Iris pigment epithelial cell (primary cell): ENCODE data around the gene CTNNBL1.
"Not testable (repeated sequence)": the region's sequence is repeated elsewhere in the genome, so short reads cannot be mapped to it uniquely, and the experiment has no call there.

Experiments used
- DNase-seq: peaks from one replicate; pipeline ENCODE4 v3.0.0-alpha.2; 2011; ENCODE audit warnings: low read depth

Gene CTNNBL1, protein sequence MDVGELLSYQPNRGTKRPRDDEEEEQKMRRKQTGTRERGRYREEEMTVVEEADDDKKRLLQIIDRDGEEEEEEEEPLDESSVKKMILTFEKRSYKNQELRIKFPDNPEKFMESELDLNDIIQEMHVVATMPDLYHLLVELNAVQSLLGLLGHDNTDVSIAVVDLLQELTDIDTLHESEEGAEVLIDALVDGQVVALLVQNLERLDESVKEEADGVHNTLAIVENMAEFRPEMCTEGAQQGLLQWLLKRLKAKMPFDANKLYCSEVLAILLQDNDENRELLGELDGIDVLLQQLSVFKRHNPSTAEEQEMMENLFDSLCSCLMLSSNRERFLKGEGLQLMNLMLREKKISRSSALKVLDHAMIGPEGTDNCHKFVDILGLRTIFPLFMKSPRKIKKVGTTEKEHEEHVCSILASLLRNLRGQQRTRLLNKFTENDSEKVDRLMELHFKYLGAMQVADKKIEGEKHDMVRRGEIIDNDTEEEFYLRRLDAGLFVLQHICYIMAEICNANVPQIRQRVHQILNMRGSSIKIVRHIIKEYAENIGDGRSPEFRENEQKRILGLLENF

DNA sequence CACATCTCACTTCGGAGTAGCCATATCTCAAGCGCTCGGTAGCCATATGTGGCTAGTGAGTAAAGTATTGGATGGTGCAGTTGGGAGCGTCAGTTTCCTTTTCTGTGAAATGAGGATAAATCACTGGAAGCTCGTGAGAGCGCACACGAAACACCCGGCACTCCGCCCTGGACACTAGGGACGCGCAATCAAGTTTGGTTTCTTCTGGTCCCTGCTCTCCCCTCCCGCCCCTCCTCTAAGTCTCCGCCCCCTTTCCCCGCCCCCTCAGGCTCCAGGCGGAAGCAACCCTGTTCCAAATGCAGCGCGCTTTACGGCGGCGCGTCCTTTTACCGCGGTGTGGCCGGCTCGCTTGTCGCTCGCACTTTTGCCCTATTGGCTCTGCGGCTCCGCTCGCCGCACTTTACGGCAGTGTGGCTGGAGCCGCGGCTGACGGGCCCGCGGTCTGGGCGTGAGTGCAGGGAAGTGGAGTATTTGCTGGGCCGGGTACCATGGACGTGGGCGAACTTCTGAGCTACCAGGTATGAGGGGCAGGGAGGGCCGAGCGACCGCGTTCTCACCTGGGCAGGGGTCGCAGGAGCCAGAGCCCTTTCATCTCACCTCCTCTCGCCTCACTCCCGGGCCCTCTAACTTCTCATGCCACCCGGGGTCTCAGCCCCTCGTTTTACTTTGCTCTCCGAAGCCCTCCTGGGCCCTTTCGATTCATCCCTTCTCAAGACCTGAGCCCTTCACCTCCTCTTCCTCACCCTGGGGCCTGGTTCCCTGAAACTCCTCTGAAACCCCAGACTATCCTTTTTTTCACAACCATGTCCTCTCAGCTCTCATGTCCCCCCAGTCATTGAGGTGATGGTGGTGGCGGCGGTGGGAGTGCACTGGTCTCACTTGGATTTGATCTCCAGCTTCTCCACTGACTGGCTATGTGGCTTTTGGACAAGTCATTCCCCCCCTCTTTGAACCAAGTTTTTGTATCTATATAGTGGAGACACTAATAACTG, at the start of gene CTNNBL1:
Gene CTNNBL1, plus strand, starts transcription at position 396 of the 992 bp plus-strand sequence. Its CDS starts 93 bp downstream, at position 489.
- peak; percentile 97 for DNase-seq

- DNase-seq = no peak
Observed at GRCh38 chr20:37644605-37645004, 49.2 kb upstream of the CTNNBL1 start.

- DNase-seq = no peak
Observed at GRCh38 chr20:37647946-37648345, 45.9 kb upstream of the CTNNBL1 start.

- no peak for DNase-seq
Observed at GRCh38 chr20:37649017-37649416, 44.8 kb upstream of the CTNNBL1 start.

DNA sequence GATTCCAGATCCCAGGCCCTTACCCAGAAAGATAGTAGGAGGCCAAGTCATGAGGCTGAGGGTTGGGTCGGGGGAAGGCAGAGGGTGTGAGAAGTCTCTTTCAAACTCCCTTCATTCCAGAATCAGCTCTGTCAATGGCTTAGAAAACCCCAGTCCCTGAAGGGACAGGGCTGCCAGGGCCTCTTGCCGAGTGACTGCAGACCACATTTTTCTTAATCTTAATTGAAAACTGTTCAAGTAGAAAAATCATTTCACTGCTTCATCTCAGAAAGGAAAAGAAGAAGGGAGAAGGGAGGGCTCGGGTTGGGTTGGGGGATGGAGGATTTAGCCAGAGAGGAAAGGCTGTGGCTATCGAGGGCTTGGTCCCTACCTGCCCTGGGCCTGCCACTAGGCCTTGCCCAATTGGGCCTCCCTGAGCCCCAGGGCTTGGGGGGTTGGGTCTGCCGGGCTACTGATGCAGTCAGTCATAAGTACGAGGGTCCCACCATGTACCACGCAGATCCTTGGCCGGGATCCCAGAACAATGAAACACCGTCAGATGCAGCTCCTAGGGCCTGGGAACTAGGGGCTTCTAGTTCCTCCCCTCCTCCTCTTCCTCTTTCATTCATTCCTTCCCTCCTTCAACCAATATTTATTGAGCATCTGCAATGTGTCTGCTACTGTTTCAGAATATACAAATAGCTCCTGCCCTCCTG, 44.0 kb upstream of the CTNNBL1 start:
- no peak for DNase-seq

GRCh38 chr20:37650661-37651060, 43.2 kb upstream of the CTNNBL1 start:
- DNase-seq = no peak

- no peak for DNase-seq
Observed at GRCh38 chr20:37651932-37652331, 41.9 kb upstream of the CTNNBL1 start.

DNA sequence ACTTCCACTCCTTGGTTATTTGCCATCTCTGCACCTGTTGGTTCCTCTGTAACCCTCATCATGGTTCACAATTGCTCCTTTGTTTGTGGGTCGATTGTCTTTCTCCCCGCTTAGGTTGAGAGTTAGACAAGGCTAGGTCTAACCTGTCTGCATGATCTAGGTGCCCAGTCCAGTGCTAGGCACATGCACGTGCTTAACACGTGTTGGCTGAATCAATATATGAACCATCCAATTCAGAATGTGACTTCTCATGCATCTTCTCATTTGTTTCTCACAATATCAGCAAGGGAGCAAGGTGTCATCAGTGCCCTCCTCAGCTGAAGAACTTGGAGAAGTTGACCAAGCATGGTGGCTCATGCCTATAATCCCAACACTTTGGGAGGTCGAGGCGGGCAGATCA, 36.9 kb upstream of the CTNNBL1 start:
- DNase-seq = no peak

- DNase-seq = no peak
Observed at GRCh38 chr20:37657924-37658804, 35.7 kb upstream of the CTNNBL1 start.

- no peak for DNase-seq
Observed at GRCh38 chr20:37661519-37661918, 32.3 kb upstream of the CTNNBL1 start.

DNA sequence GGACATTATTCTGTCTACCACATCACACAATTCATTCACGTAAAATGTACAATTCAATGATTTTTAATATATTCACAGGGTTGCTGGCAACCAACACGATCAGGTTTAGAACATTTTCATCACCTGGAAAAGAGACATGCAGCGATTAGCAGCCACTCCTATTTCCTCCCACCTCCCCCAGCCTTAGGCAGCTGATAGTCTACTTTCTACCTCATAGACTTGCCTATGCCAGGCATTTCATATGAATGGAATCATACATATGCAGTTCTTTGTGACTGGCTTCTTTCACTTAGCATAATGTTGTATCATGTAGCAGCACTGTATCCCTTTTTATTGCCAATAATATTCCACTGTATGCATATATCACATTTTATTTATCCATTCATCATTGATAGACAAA, 31.5 kb upstream of the CTNNBL1 start:
- DNase-seq = no peak

- not testable (repeated sequence) for DNase-seq
Observed at GRCh38 chr20:37664595-37664994, 29.2 kb upstream of the CTNNBL1 start.

GRCh38 chr20:37668166-37668565, 25.7 kb upstream of the CTNNBL1 start:
- DNase-seq = no peak

- no peak for DNase-seq
Observed at GRCh38 chr20:37669062-37669772, 24.6 kb upstream of the CTNNBL1 start.

DNA sequence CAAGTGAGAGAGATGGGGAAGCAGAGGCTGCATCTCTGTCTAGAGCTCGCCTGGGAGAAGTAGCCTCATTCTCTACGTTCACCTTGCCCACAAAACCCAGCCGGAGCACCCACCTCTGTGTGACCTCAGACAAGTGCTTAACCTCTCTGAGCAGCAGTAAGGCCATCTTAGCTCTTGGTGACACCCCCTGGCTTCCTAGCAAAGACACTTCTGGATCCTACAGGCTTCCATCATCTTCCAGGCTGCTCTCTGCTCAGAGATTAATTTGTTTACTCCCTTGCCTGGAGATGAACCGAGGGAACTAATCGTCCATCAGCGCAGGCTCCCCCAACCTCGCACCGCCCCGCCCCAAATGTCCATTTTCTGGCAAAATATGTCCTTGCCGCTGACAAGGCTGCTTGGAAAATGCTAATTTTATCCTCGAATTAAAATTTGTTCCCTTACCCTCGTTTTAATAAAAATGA, 24.0 kb upstream of the CTNNBL1 start:
- DNase-seq = no peak

GRCh38 chr20:37670351-37670791, 23.5 kb upstream of the CTNNBL1 start:
- no peak for DNase-seq

GRCh38 chr20:37672143-37672542, 21.7 kb upstream of the CTNNBL1 start:
- no peak for DNase-seq

DNA sequence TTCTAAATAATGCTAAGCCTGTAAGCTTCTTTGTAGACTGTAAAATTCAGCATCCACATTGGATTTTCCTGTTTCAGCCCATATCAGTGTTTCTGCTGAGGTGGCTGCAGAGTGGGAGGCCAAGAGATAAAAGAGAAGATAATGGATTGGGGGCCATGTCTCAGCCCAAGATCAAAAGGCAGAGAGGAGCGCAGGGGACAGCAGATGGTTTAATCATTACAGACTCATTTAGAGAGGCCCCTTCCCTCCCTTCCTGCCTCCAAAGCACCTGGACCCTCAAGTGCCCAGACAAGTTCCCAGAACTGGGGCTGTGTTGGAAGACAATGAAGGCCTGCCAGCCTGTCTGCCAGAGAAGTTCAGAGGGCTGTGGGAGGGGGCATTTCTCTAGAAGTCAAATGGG, 20.4 kb upstream of the CTNNBL1 start:
- DNase-seq = no peak

GRCh38 chr20:37676440-37676839, 17.4 kb upstream of the CTNNBL1 start:
- no peak for DNase-seq
